ENCODE data around the gene PTPRN2. TPM values are rescaled to one million over a fixed set of nuclear protein-coding genes. Genes with fewer than 3 reads are reported as not detected.

Gene PTPRN2
- total and polyA plus RNA-seq, 2 of the 8 experiments (the other 6 are each of a cell fraction or from before 2014, with no cell fraction given) = 2.6 to 4.5 TPM

- no peak overlapping the region for H2BK5ac ChIP-seq (ENCODE audit: low read depth, low read length)
- peaks cover 0 to 7% of the 10 kb centered on the region in 2 experiments; a peak in 1 of 4 replicates for H3K9me3 ChIP-seq (ENCODE audit: insufficient read depth in 2 of 2, low read depth in 1 of 2, low read length in 1 of 2)
- FAIRE-seq = no peak
- H3K4me2 ChIP-seq (ENCODE audit: insufficient read depth in 1 of 2, low read depth in 2 of 2, low read length in 2 of 2) = no peak overlapping the region
- H3K4ac ChIP-seq (replicated peaks; ENCODE audit: insufficient read length, low read depth, low read length) = no peak overlapping the region
- no peak overlapping the region for H2AFZ ChIP-seq (ENCODE audit: low read length)
- no peak overlapping the region for H3K56ac ChIP-seq (replicated peaks; ENCODE audit: insufficient read length, low read depth, low read length)
- H3K27ac ChIP-seq (ENCODE audit: low read depth, low read length) = no peak overlapping the region
- H3K23me2 ChIP-seq (ENCODE audit: low read depth, low read length) = no peaks in the 10 kb centered on the region; the same call in 1 of the 2 replicates
- H3K36me3 ChIP-seq (ENCODE audit: control insufficient read depth in 2 of 4, insufficient read depth in 4 of 4, low read length in 3 of 4) = no peaks in the 10 kb centered on the region
- H4K91ac ChIP-seq (replicated peaks; ENCODE audit: insufficient read length, low read length) = no peak overlapping the region
- CTCF ChIA-PET (ENCODE audit: partially characterized antibody) = interaction anchor here (1.0 kb wide), 1 partner anchor 25 kb away, joined by 3 read pairs; no protein-coding TSS in a partner anchor
- H3K14ac ChIP-seq (ENCODE audit: insufficient read length) = no peak overlapping the region
- no peaks in the 10 kb centered on the region for H3K79me2 ChIP-seq (ENCODE audit: control insufficient read depth in 1 of 2, insufficient read depth in 2 of 2, low read length in 2 of 2)
- no peak overlapping the region for H3K4me3 ChIP-seq (ENCODE audit: extremely low read depth in 1 of 4, insufficient read depth in 2 of 4, low read depth in 3 of 4, low read length in 4 of 4)
- H4K8ac ChIP-seq (ENCODE audit: extremely low read depth, insufficient read depth, low read length) = no peak overlapping the region
- H2BK12ac ChIP-seq (ENCODE audit: low read depth, low read length) = no peak overlapping the region; the same call in 1 of the 2 replicates
- H4K20me1 ChIP-seq (replicated peaks in 1 of 2; ENCODE audit: control insufficient read depth in 1 of 2, insufficient read depth in 2 of 2, low read length in 2 of 2) = no peaks in the 10 kb centered on the region
- H2BK120ac ChIP-seq (replicated peaks; ENCODE audit: low read depth, low read length) = no peak overlapping the region
- peaks cover 0 to 9% (median 8%) of the 10 kb centered on the region in 4 experiments; a peak in 6 of 7 replicates for H3K4me1 ChIP-seq (replicated peaks in 1 of 4; ENCODE audit: control insufficient read depth in 3 of 4, insufficient read depth in 4 of 4, low read length in 3 of 4)
- no peak overlapping the region for H2AK5ac ChIP-seq (ENCODE audit: low read depth, low read length)
- H3K9ac ChIP-seq (replicated peaks in 1 of 4; ENCODE audit: extremely low read depth in 1 of 4, low read depth in 3 of 4, low read length in 3 of 4) = no peak overlapping the region
- no peak overlapping the region for H2BK15ac ChIP-seq (ENCODE audit: low read length)
- 87% methylated on average over 18 of the region's 18 CpGs; no CpG with 5 or more reads in 1 of the 2 experiments for WGBS, 2 experiments (ENCODE audit: extremely low coverage in 1 of 2, insufficient coverage in 1 of 2, insufficient read length in 1 of 2, insufficient replicate concordance in 2 of 2, low coverage in 1 of 2, low lambda C conversion rate in 2 of 2, missing lambda C conversion rate in 1 of 2)
- DNase-seq (ENCODE audit: low read depth in 1 of 2, low spot score in 2 of 2) = no peak
- H3K27me3 ChIP-seq (replicated peaks in 1 of 4; ENCODE audit: control insufficient read depth in 3 of 4, extremely low read depth in 1 of 4, insufficient read depth in 3 of 4, low read length in 3 of 4) = no peaks in the 10 kb centered on the region
- no peak overlapping the region for H3K23ac ChIP-seq (ENCODE audit: insufficient read length)
- POLR2A ChIA-PET (ENCODE audit: partially characterized antibody) = no interaction called here
- no peak overlapping the region for H2BK20ac ChIP-seq (ENCODE audit: low read length)
- H4K5ac ChIP-seq (ENCODE audit: insufficient read length, low read depth, low read length) = no peak overlapping the region
- no peaks in the 10 kb centered on the region for H3K79me1 ChIP-seq (ENCODE audit: low read depth, low read length)
- H3K18ac ChIP-seq (ENCODE audit: extremely low read depth, low read length) = no peak overlapping the region
- TF ChIP-seq NANOG (IDR thresholded peaks at IDR 0.05; ENCODE audit: insufficient read depth, low read depth, low read length, poor library complexity, severe bottlenecking) = no peak
- TF ChIP-seq POU5F1 (IDR thresholded peaks at IDR 0.05; ENCODE audit: low read depth, low read length) = no peak
- no peak for TF ChIP-seq CTCF (IDR thresholded peaks at IDR 0.05; ENCODE audit: control extremely low read depth in 1 of 3, insufficient read depth in 1 of 3, low read depth in 1 of 3, low read length in 3 of 3)
- TF ChIP-seq CHD1 (IDR thresholded peaks at IDR 0.05; ENCODE audit: low read depth, low read length) = no peak
- TF ChIP-seq BRCA1 (IDR thresholded peaks at IDR 0.05; ENCODE audit: low read depth, low read length) = no peak
- TF ChIP-seq SIX5 (IDR thresholded peaks at IDR 0.05; ENCODE audit: low read depth, low read length) = no peak
- TF ChIP-seq PHF8 (conservative IDR thresholded peaks at IDR 0.05; ENCODE audit: low read depth, low read length) = no peak
- no peak for TF ChIP-seq POLR2A (IDR thresholded peaks at IDR 0.05; ENCODE audit: control extremely low read depth in 1 of 2, low read depth in 2 of 2, low read length in 2 of 2)
- TF ChIP-seq, protein P1, sequence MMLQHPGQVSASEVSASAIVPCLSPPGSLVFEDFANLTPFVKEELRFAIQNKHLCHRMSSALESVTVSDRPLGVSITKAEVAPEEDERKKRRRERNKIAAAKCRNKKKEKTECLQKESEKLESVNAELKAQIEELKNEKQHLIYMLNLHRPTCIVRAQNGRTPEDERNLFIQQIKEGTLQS (IDR thresholded peaks at IDR 0.05; ENCODE audit: insufficient read depth, low read depth, low read length) = no peak
- no peak for TF ChIP-seq CHD2 (IDR thresholded peaks at IDR 0.05; ENCODE audit: low read length)
- no peak for TF ChIP-seq GABPA (IDR thresholded peaks at IDR 0.05; ENCODE audit: borderline replicate concordance, insufficient read depth, low read length)
Observed at GRCh38 chr7:158555034-158555520, 32.5 kb downstream of the PTPRN2 start.

Measured in H1 (cell line).